H1 (cell line): ENCODE data around the gene MPP2.
"Not testable (repeated sequence)": the region's sequence is repeated elsewhere in the genome, so short reads cannot be mapped to it uniquely, and the experiment has no call there.

Source experiments
- GABPA ChIP-seq: IDR thresholded peaks from 2 replicates; pipeline ENCODE4 v1.6.1; 2011; ENCODE audit warnings: mild to moderate bottlenecking, low read length, moderate library complexity, borderline replicate concordance; ENCODE audit not compliant: insufficient read depth
- MAX ChIP-seq: IDR thresholded peaks from 2 replicates; pipeline ENCODE4 v1.6.1; 2012; ENCODE audit warnings: inconsistent platforms
- NRF1 ChIP-seq: IDR thresholded peaks from 2 replicates; pipeline ENCODE4 v1.6.1; 2011; ENCODE audit warnings: mild to moderate bottlenecking, low read depth, low read length, improper control_type of control experiment
- POLR2A ChIP-seq, 2 experiments: IDR thresholded peaks; 1 replicate in 1 of 2; 2 replicates in 1 of 2; pipeline ENCODE4 v1.6.1; 2011; ENCODE audit warnings: low read depth in 2 of 2, low read length in 2 of 2, mild to moderate bottlenecking in 2 of 2; ENCODE audit errors: control extremely low read depth in 1 of 2
- POLR2AphosphoS5 ChIP-seq: IDR thresholded peaks from 2 replicates; pipeline ENCODE4 v1.6.1; 2011; ENCODE audit warnings: low read depth, low read length
- POU5F1 ChIP-seq: IDR thresholded peaks from 2 replicates; pipeline ENCODE4 v1.6.1; 2011; ENCODE audit warnings: low read depth, mild to moderate bottlenecking, low read length, moderate library complexity
- RFX5 ChIP-seq: IDR thresholded peaks from 2 replicates; pipeline ENCODE4 v1.6.1; 2011; ENCODE audit warnings: low read depth, low read length, improper control_type of control experiment, borderline replicate concordance
- SIN3A ChIP-seq, 2 experiments: IDR thresholded peaks in 1 of 2; conservative IDR thresholded peaks in 1 of 2; 2 replicates each; pipeline ENCODE4 v1.6.1; 2011 to 2012; ENCODE audit warnings: low read length in 2 of 2, improper control_type of control experiment in 1 of 2, low read depth in 1 of 2, mild to moderate bottlenecking in 1 of 2
- SIRT6 ChIP-seq: IDR thresholded peaks from one replicate; pipeline ENCODE4 v1.7.1; 2012; ENCODE audit warnings: low read length, inconsistent platforms
- TAF1 ChIP-seq: IDR thresholded peaks from 2 replicates; pipeline ENCODE4 v1.6.1; 2011; ENCODE audit warnings: mild to moderate bottlenecking, low read depth, low read length
- TF ChIP-seq, protein P1 (sequence below), 3 experiments: IDR thresholded peaks; 1 replicate in 2 of 3; 2 replicates in 1 of 3; pipeline versions ENCODE4 v1.5.1 to v1.6.1; 2011; ENCODE audit warnings: low read length in 3 of 3, mild to moderate bottlenecking in 3 of 3, inconsistent platforms in 2 of 3, low read depth in 1 of 3, moderate library complexity in 1 of 3; ENCODE audit not compliant: insufficient read depth in 1 of 3; ENCODE audit errors: control extremely low read depth in 1 of 3
- TF ChIP-seq, protein P2 (sequence below): IDR thresholded peaks from 2 replicates; pipeline ENCODE4 v1.6.1; 2012; ENCODE audit warnings: low read length, inconsistent platforms

GRCh38 chr17:43842091-43842974, 65.0 kb downstream of the MPP2 start:
- TF ChIP-seq, protein P1, sequence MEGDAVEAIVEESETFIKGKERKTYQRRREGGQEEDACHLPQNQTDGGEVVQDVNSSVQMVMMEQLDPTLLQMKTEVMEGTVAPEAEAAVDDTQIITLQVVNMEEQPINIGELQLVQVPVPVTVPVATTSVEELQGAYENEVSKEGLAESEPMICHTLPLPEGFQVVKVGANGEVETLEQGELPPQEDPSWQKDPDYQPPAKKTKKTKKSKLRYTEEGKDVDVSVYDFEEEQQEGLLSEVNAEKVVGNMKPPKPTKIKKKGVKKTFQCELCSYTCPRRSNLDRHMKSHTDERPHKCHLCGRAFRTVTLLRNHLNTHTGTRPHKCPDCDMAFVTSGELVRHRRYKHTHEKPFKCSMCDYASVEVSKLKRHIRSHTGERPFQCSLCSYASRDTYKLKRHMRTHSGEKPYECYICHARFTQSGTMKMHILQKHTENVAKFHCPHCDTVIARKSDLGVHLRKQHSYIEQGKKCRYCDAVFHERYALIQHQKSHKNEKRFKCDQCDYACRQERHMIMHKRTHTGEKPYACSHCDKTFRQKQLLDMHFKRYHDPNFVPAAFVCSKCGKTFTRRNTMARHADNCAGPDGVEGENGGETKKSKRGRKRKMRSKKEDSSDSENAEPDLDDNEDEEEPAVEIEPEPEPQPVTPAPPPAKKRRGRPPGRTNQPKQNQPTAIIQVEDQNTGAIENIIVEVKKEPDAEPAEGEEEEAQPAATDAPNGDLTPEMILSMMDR (IDR thresholded peaks at IDR 0.05; ENCODE audit: control extremely low read depth in 1 of 3, insufficient read depth in 1 of 3, low read depth in 1 of 3, low read length in 3 of 3): not testable (repeated sequence)
- not testable (repeated sequence) for TF ChIP-seq POLR2A (IDR thresholded peaks at IDR 0.05; ENCODE audit: control extremely low read depth in 1 of 2, low read depth in 2 of 2, low read length in 2 of 2); SIN3A (conservative IDR thresholded peaks at IDR 0.05 in 1 of 2, IDR thresholded peaks at IDR 0.05 in 1 of 2; ENCODE audit: low read depth in 1 of 2, low read length in 2 of 2); POU5F1; RFX5; POLR2AphosphoS5; MAX; NRF1; TAF1; SIRT6; GABPA
- TF ChIP-seq, protein P2, sequence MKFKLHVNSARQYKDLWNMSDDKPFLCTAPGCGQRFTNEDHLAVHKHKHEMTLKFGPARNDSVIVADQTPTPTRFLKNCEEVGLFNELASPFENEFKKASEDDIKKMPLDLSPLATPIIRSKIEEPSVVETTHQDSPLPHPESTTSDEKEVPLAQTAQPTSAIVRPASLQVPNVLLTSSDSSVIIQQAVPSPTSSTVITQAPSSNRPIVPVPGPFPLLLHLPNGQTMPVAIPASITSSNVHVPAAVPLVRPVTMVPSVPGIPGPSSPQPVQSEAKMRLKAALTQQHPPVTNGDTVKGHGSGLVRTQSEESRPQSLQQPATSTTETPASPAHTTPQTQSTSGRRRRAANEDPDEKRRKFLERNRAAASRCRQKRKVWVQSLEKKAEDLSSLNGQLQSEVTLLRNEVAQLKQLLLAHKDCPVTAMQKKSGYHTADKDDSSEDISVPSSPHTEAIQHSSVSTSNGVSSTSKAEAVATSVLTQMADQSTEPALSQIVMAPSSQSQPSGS: not testable (repeated sequence)
